DMS153 treated with DMSO at 0.1 percent for 48 hours (cell line): ENCODE data around the gene PGA5.
"Not testable (repeated sequence)": the region's sequence is repeated elsewhere in the genome, so short reads cannot be mapped to it uniquely, and the experiment has no call there.

Experiments used
- DNase-seq: peaks from one replicate; lab custom pipeline; 2025; ENCODE audit not compliant: unreplicated experiment; lab: John Stamatoyannopoulos, UW

Gene PGA5

DNA sequence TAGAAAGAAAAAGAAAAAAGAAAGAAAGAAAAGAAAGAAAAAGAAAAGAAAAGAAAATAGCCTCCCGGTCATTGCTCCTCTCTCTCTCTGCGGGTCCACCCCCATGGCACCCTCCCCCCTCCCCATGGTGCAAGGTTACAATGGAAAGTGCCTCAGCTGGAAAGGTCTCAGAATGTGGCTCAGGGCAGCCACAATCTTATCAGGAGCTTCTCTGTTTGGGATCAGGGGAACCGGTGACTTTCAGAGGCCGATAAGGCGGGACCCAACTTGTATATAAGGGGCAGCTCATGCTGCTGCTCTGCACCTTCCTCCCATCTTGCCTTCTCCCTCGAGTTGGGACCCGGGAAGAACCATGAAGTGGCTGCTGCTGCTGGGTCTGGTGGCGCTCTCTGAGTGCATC, at the start of gene PGA5:
PGA5 (plus strand) TSS at position 301 of the 400 bp plus-strand sequence; CDS start at position 353, 52 bp downstream.
- DNase-seq: not testable (repeated sequence)

GRCh38 chr11:61193596-61193995, 47.4 kb upstream of the PGA5 start:
- no peak for DNase-seq

DNA sequence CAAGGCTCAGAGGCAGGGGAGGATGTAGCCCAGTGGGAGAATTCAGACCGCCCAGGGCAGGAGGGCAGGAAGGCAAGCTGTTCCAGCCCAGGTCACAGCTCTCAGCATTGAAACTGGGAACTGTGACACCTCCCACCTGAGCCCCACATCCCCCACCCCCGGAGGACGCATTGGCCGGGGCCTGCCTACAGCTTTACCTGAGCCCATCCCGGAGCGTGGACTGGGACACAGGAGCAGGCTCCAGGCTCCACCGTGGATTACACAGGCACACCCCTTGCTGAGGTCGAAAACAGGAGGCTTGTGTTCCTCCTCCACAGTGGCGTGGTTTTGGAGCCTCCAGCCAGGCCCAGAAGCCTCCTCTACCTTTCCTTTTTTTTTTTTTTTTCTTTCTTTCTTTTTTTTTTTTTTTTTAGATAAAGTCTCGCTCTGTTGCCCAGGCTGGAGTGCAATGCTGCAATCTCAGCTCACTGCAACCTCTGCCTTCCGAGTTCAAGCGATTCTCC, 46.8 kb upstream of the PGA5 start:
- no peak for DNase-seq

DNA sequence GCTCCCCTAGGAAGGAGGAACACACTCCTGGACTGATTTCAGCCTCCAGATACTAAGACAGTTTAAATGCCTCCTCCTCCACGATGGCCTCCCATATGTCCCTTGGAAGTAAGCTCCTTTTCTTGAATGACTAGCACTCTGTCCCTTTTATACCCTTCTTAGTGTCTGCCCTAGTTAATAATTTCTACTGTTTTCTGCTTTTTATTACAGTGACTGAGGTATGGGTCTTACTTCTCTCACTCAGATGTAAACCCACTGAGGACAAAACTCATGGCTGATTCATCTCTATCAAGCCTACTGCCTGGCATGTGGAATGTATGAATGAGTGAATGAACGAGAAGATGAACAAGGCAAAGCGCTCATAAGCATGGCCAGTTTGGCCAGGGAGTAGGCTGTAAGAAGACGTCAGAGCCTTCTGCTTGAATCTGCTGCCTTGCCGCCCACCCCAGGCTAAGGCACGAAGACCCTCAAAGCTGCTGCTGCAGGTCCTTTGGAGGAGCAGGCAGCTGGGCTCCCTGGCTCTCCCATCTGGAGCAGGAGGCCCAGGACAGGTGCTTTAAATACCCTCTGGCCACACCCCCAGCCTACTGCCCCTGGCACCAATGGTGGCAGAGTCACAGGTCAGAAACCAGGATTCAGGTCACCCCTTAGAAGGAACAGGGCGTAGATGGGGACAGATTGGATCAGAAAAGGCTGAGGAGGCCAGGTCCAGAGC, 45.8 kb upstream of the PGA5 start:
- DNase-seq: no peak

- no peak for DNase-seq
Measured at GRCh38 chr11:61195719-61196118, 45.3 kb upstream of the PGA5 start.

GRCh38 chr11:61198361-61198760, 42.6 kb upstream of the PGA5 start:
- no peak for DNase-seq

DNA sequence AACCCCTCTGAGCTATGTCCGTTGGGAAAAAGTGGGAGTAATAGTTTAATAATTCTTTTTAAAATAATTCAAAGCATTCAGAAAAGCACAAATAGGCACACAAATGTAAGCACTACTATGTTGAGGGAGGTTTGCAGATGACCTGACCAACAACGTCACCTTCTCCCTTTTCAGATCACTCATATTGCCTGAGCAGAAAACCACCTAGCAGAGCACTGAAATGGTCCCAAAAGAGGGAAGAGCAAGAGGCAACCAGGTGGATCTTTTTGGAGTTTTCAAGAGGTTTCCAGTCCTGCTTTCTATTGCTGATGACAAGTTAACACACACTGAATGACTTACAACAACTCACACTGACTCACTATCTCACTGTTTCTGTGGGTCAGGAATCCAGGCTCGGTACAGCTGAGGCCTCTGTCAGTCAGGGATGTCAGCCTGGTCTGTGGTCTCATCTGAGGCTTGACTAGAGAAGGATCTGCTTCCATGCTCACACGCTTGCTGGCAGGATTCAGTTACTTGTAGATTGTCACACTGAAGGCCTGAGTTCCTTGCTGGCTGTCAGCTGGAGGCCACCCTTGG, 41.9 kb upstream of the PGA5 start:
- no peak for DNase-seq

- no peak for DNase-seq
Measured at GRCh38 chr11:61201476-61201875, 39.5 kb upstream of the PGA5 start.

- not testable (repeated sequence) for DNase-seq
Measured at GRCh38 chr11:61202950-61203746, 37.8 kb upstream of the PGA5 start, which contains the start of gene PGA3. TSS of gene PGA3 (plus strand) at chr11:61203515. CDS start at chr11:61203565, 50 bp downstream.

- DNase-seq: not testable (repeated sequence)
Measured at GRCh38 chr11:61203873-61204272, 37.1 kb upstream of the PGA5 start.

DNA sequence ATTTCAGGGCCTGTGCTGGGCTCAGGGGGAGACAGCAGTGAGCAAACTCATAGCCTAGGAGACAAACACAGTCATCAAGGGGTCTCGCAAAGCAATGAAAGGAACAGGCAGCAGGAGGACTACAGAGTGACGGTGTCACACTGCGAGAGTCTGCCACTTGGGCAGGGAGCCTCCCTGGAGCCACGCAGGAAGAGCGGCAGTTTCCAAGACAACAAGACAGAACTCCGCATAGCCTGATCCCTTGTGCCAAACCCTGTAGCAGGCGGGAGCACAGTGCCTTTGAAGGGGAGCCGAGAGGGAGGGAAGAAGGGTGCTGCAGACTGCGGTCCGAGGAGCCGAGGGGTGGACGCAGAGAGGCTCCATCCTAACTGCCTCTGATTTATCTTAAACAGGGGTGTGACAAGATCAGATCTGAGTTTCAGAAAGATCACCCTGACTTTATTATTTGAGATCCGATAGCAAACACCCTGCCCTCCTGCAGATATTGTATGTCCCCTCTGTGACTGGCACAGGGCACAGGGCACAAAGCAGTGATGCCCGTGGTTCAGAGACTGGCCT, 36.4 kb upstream of the PGA5 start:
- not testable (repeated sequence) for DNase-seq

DNA sequence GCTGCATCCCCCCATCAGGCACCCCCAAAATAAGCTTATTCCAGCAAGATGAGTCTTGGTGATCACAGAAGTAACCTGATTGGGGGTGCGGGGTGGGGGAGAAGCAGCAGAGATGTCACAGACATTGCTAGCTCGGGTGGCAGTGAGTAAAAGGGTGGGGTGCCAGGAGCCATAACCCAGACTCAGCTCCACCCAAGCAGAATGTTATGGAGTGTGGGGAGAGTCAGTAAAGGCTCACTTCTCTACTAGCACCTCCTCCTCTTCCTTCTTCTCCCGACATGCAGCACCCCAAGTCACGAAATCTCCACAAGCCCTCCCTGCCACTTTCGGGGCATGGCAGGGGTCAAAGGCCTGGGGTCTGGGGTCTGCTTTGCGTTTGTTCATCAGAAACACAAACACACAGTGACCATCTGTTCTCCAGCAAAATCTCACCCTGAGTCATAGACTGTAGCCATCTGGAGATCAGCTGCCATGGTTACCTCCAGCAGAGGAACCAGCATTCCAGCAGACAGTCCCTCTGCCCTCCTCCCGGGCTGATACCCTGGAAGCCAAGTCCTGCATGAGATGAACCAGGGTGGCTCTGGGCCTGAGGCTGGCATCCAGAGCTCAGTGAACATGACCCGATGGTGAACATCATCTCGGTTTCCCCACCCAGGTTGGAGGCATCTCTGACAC, 33.2 kb upstream of the PGA5 start:
- not testable (repeated sequence) for DNase-seq

GRCh38 chr11:61210629-61211028, 30.3 kb upstream of the PGA5 start:
- DNase-seq: not testable (repeated sequence)

GRCh38 chr11:61211327-61211952, 29.5 kb upstream of the PGA5 start:
- DNase-seq: not testable (repeated sequence)

DNA sequence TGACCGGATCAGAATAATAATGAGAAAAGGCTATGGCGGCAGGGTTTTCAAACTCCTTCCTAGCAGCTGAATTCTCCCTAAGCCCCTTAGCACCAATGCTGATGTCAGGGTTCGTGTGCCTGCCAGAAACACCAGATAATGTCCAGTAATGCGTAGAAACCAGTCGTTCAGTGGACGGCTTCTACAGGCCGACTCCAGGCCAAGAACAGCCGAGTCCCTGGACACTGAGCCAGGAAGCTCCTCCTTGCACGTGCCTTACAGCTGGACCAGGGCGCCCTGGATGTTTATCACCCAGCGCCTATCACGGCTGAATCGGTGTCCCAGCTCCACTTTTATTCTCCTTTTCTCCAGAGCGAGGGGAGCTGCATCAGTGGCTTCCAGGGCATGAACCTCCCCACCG, 28.8 kb upstream of the PGA5 start:
- DNase-seq: not testable (repeated sequence)

DNA sequence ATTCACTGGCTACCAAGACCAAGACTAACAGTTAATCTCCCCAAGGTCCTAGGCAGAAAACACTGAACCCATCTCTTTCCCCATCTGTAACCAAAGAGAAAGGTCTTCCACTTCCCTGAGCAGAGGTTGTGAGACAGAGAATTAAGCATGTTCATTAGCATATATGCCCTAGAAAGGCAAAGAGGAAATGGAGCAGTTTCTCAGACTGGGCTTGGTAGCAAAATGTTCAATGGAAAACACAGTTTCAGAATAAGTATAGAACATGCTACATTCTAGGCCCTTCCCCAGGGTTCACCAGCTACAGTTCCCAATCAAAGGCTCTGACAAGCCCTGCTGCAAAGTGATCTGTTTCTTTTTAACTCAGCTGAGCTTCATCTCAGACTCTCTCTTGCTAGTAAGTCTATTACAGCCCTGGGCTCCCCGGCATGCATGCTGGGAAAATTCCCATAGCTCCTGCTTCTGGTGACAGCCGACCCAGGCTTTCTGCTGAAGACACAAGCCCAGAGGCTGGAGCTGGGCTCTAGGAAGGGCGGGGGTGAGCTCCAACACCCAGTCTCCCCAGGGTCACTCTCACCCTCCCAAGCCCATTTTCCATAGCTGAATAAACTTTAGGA, 27.2 kb upstream of the PGA5 start:
- DNase-seq: not testable (repeated sequence)

GRCh38 chr11:61218306-61218705, 22.7 kb upstream of the PGA5 start:
- DNase-seq: not testable (repeated sequence)

- DNase-seq: not testable (repeated sequence)
Measured at GRCh38 chr11:61219016-61219415, 22.0 kb upstream of the PGA5 start.

GRCh38 chr11:61222047-61222446, 18.9 kb upstream of the PGA5 start, which contains the start of gene PGA4:
TSS of gene PGA4 (plus strand) at chr11:61222347. CDS start at chr11:61222401, 54 bp downstream.
- DNase-seq: not testable (repeated sequence)

GRCh38 chr11:61222692-61223091, 18.3 kb upstream of the PGA5 start:
- DNase-seq: not testable (repeated sequence)
